Activated CD4-positive, alpha-beta T cell treated with anti-CD3 and anti-CD28 coated beads for 1 hour (primary cell): ENCODE data around the gene KCNC1.

ENCODE experiments used
- DNase-seq: peaks from one replicate; pipeline ENCODE4 v3.0.0-alpha.2; 2020

The KCNC1 gene

GRCh38 chr11:17798253-17798652 lies 63.7 kb downstream of the KCNC1 start:
- no peak for DNase-seq

- DNase-seq, result no peak
Observed at GRCh38 chr11:17798716-17799115, 64.1 kb downstream of the KCNC1 start.

- DNase-seq, result no peak
Observed at GRCh38 chr11:17799147-17799546, 64.6 kb downstream of the KCNC1 start.

- no peak for DNase-seq
Observed at GRCh38 chr11:17801166-17801565, 66.6 kb downstream of the KCNC1 start.

GRCh38 chr11:17802491-17802890 lies 67.9 kb downstream of the KCNC1 start:
- no peak for DNase-seq

- no peak for DNase-seq
Observed at GRCh38 chr11:17803754-17804334, 69.3 kb downstream of the KCNC1 start.

GRCh38 chr11:17805043-17805442 lies 70.5 kb downstream of the KCNC1 start:
- DNase-seq, result no peak

GRCh38 chr11:17805873-17806272 lies 71.3 kb downstream of the KCNC1 start:
- no peak for DNase-seq

GRCh38 chr11:17807034-17807433 lies 72.5 kb downstream of the KCNC1 start:
- no peak for DNase-seq

GRCh38 chr11:17810041-17810440 lies 75.5 kb downstream of the KCNC1 start:
- no peak for DNase-seq

GRCh38 chr11:17810746-17811145 lies 76.2 kb downstream of the KCNC1 start:
- DNase-seq, result no peak

- DNase-seq, result no peak
Observed at GRCh38 chr11:17811352-17811751, 76.8 kb downstream of the KCNC1 start.

GRCh38 chr11:17812091-17812864 lies 77.7 kb downstream of the KCNC1 start:
- DNase-seq, result no peak

- no peak for DNase-seq
Observed at GRCh38 chr11:17812865-17813187, 78.2 kb downstream of the KCNC1 start.

GRCh38 chr11:17813391-17814059 lies 78.9 kb downstream of the KCNC1 start:
- no peak for DNase-seq

- no peak for DNase-seq
Observed at GRCh38 chr11:17814546-17814945, 80.0 kb downstream of the KCNC1 start.

- DNase-seq, result no peak
Observed at GRCh38 chr11:17816232-17816931, 81.8 kb downstream of the KCNC1 start.

- no peak for DNase-seq
Observed at GRCh38 chr11:17821648-17822400, 87.2 kb downstream of the KCNC1 start.

GRCh38 chr11:17822401-17822781 lies 87.8 kb downstream of the KCNC1 start:
- no peak for DNase-seq

- no peak for DNase-seq
Observed at GRCh38 chr11:17827006-17827405, 92.4 kb downstream of the KCNC1 start.

- no peak for DNase-seq
Observed at GRCh38 chr11:17828311-17828751, 93.8 kb downstream of the KCNC1 start.

- DNase-seq, result no peak
Observed at GRCh38 chr11:17831228-17831627, 96.6 kb downstream of the KCNC1 start.

GRCh38 chr11:17831883-17832282 lies 97.3 kb downstream of the KCNC1 start:
- no peak for DNase-seq
